Gastrocnemius medialis (tissue), 4 donors: Measurements from ENCODE around the gene MARCO. TPM values are rescaled to one million over a fixed set of nuclear protein-coding genes. Genes with fewer than 3 reads are reported as not detected.

Source experiments
- ATAC-seq, 2 donors: fragments of 150-250 bp; one replicate each; pipeline ENCODE4 v1.9.1; 2016
- DNase-seq, 2 donors: peaks; one replicate each; pipeline ENCODE4 v3.0.0-alpha.2; 2019
- H3K27ac ChIP-seq, 4 donors: fragments of 200-600 bp; sonication (generic); 1 replicate in 1 of 4; 2 replicates in 3 of 4; pipeline ENCODE4 v1.5.1; 2016 to 2018; ENCODE audit warnings: mild to moderate bottlenecking in 2 of 4, moderate library complexity in 1 of 4
- H3K27me3 ChIP-seq, 3 donors: fragments of 200-600 bp; sonication (generic) in 2 of 3; 1 replicate in 1 of 3; 2 replicates in 2 of 3; pipeline versions ENCODE4 v1.5.1 to v1.6.0; 2016 to 2019; ENCODE audit warnings: mild to moderate bottlenecking in 1 of 3, moderate library complexity in 1 of 3
- H3K36me3 ChIP-seq, 2 donors: fragments of 200-600 bp; sonication (generic) in 1 of 2; one replicate each; pipeline ENCODE4 v1.5.1; 2017 to 2018
- H3K4me1 ChIP-seq, 2 donors: fragments of 200-600 bp; sonication (generic) in 1 of 2; one replicate each; pipeline ENCODE4 v1.5.1; 2016 to 2017; ENCODE audit warnings: mild to moderate bottlenecking in 2 of 2
- H3K4me3 ChIP-seq, 4 donors: fragments of 200-600 bp; sonication (generic) in 3 of 4; 1 replicate in 1 of 4; 2 replicates in 3 of 4; pipeline ENCODE4 v1.5.1; 2016 to 2019; ENCODE audit warnings: mild to moderate bottlenecking in 2 of 4
- H3K9me3 ChIP-seq, 3 donors: fragments of 200-600 bp; sonication (generic) in 2 of 3; 1 replicate in 1 of 3; 2 replicates in 2 of 3; pipeline ENCODE4 v1.5.1; 2016 to 2019
- POLR2A ChIP-seq, 2 donors: fragments of 450-650 bp; IDR thresholded peaks; one replicate each; pipeline ENCODE4 v1.6.1; 2017; ENCODE audit warnings: antibody characterized with exemption in 2 of 2, mild to moderate bottlenecking in 2 of 2, moderate library complexity in 2 of 2
- in situ Hi-C, 4 donors: fragments of 200-750 bp; cut with MboI; loops; one replicate each; pipeline versions ENCODE4 v1.15.0 to v1.8.0; 2017; ENCODE audit warnings: low sequenced_read_pairs in 4 of 4
- intact Hi-C: fragments of 100-400 bp; cut with DNase I; formaldehyde crosslinking; loops from one replicate; pipeline ENCODE4 v1.15.1; 2023; ENCODE audit warnings: low total_unique reads
- total RNA-seq, 4 donors: library from RNA; depleted of rRNA; stranded (reverse); fragments of >200 nt; gene quantifications; one replicate each; pipeline versions ENCODE4 v1.1.0 to v1.2.3, GENCODE V29; 2016
- TF ChIP-seq, protein P1 (sequence below), 5 experiments: fragments of 450-650 bp in 3 of 5; fragments of 200-600 bp in 2 of 5; sonication (generic) in 2 of 5; IDR thresholded peaks in 4 of 5; conservative IDR thresholded peaks in 1 of 5; 1 replicate in 4 of 5; 2 replicates in 1 of 5; pipeline ENCODE4 v1.5.1; 2016 to 2019; ENCODE audit warnings: antibody characterized with exemption in 5 of 5, mild to moderate bottlenecking in 3 of 5, moderate library complexity in 3 of 5

MARCO gene
- total RNA-seq, 4 donors from 2014 or later: 0.66 to 5.9 (median 2.6) TPM

DNA sequence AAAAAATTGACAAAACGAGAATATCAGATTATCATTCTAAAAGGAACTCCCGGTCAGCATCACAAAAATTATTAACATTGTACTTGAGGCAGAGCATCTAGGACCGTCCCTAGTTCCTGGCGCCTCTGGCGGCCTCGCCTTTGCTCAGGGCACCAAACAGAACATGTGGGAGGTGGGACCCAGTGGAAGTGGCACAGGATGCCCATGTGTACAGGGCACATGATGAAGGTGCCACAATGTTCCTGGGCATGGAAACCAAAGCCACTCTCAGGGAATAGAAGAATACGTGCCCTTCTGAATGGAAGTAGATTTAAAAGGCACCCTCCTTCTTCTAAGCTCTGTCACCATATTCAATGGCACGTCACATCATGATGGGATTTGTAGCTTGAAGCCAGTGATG is 30.1 kb upstream of the MARCO start:
- no peaks in the 10 kb centered on the region for H3K27me3 ChIP-seq
- H3K4me1 ChIP-seq: no peaks in the 10 kb centered on the region
- H3K27ac ChIP-seq: no peak overlapping the region
- in situ Hi-C loops (no loop called here), intact Hi-C loops (no loop called here)
- H3K36me3 ChIP-seq: no peaks in the 10 kb centered on the region
- DNase-seq (no peak), ATAC-seq (no peak)
- H3K4me3 ChIP-seq: no peak overlapping the region
- H3K9me3 ChIP-seq: no peaks in the 10 kb centered on the region
- TF ChIP-seq, protein P1, sequence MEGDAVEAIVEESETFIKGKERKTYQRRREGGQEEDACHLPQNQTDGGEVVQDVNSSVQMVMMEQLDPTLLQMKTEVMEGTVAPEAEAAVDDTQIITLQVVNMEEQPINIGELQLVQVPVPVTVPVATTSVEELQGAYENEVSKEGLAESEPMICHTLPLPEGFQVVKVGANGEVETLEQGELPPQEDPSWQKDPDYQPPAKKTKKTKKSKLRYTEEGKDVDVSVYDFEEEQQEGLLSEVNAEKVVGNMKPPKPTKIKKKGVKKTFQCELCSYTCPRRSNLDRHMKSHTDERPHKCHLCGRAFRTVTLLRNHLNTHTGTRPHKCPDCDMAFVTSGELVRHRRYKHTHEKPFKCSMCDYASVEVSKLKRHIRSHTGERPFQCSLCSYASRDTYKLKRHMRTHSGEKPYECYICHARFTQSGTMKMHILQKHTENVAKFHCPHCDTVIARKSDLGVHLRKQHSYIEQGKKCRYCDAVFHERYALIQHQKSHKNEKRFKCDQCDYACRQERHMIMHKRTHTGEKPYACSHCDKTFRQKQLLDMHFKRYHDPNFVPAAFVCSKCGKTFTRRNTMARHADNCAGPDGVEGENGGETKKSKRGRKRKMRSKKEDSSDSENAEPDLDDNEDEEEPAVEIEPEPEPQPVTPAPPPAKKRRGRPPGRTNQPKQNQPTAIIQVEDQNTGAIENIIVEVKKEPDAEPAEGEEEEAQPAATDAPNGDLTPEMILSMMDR (IDR thresholded peaks at IDR 0.05 in 4 of 5, conservative IDR thresholded peaks at IDR 0.05 in 1 of 5): no peak
- no peak for TF ChIP-seq POLR2A (IDR thresholded peaks at IDR 0.05)

DNA sequence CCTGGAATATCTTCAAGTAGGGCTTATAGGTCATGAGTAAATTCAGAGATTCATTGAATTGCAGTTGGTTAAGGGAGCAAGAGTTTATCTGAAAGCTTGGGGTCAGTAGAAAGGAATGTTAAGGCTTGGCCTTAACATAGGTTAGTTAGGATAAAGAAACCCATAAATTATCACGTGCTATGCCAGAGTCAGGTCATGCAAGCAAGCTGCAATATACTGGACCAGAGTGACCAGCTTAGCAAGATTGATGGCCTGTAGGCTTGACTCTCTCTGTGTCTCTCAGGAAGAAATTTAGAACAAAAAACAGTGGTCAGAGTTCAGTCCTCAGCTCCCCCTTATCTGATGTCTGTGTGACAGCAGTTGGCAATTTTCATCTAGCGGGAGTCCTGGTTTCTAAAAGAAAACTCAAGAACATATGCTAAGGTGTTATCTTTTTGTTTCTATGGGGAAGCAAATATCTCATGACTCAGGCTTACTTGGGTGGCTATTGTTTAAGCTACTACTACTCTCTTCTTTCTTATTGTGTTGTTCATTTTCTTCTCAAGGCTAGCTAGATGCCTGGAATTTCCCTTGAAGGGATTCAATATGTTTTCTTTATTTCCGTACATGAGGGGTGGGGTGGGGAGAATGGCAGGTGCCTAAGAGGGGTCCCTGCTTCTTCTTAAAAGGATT is 28.7 kb upstream of the MARCO start:
- no peaks in the 10 kb centered on the region for H3K27me3 ChIP-seq
- ATAC-seq (no peak), DNase-seq (no peak)
- H3K4me1 ChIP-seq: no peaks in the 10 kb centered on the region
- peak overlapping the region in 1 of 4 donors; percentile 47 for H3K27ac ChIP-seq
- H3K9me3 ChIP-seq: no peaks in the 10 kb centered on the region
- intact Hi-C loops (no loop called here), in situ Hi-C loops (no loop called here)
- H3K4me3 ChIP-seq: no peak overlapping the region
- no peaks in the 10 kb centered on the region for H3K36me3 ChIP-seq
- TF ChIP-seq, protein P1 (IDR thresholded peaks at IDR 0.05 in 4 of 5, conservative IDR thresholded peaks at IDR 0.05 in 1 of 5): no peak
- no peak for TF ChIP-seq POLR2A (IDR thresholded peaks at IDR 0.05)

DNA sequence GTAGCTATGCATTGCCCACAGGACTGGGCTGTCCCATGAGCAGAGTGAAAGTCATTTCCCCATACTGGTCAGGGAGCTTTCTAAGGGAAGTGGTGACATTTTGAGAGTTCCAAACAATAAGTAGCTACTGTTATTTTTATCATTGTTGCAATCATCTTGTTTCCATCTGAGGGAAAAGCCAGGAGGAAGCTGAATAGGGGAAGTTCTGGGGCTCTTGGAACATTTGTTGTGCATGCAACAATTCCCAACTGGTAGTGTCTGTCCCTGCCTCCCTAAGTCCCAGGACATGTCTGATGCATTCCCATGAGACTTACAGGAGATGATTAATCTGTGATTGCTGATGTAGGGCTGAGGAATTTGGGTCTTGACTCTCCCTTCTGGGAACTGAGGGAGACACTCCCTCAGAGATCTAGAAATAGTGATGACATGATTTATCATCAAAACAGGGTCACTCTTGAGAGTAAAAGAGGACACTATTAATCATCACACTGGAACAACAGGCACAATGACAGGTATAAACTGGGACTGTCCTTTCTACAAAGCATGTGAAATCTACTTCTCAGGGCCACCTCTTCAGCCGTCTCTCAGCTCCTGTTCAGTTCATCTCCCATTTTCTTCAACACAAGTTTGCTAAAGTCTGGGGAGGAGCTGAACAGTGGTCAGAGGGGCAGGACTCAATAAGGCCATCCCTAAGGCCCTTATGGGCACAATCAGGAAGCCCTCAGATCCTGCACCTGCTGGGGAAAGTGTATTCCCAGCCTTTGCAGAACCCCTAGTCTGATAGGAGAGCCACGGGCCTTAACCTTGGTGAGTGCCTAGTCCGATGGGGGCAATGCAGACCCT is 28.0 kb upstream of the MARCO start:
- H3K27me3 ChIP-seq: no peaks in the 10 kb centered on the region
- peak overlapping the region in 1 of 4 donors; percentile 60 for H3K27ac ChIP-seq
- H3K4me1 ChIP-seq: no peaks in the 10 kb centered on the region
- in situ Hi-C loops (no loop called here), intact Hi-C loops (no loop called here)
- H3K4me3 ChIP-seq: no peak overlapping the region
- TF ChIP-seq POLR2A (IDR thresholded peaks at IDR 0.05): no peak
- TF ChIP-seq, protein P1 (IDR thresholded peaks at IDR 0.05 in 4 of 5, conservative IDR thresholded peaks at IDR 0.05 in 1 of 5): no peak
- DNase-seq (no peak), ATAC-seq (peak; percentile 51 to 88)
- no peaks in the 10 kb centered on the region for H3K9me3 ChIP-seq
- H3K36me3 ChIP-seq: no peaks in the 10 kb centered on the region

DNA sequence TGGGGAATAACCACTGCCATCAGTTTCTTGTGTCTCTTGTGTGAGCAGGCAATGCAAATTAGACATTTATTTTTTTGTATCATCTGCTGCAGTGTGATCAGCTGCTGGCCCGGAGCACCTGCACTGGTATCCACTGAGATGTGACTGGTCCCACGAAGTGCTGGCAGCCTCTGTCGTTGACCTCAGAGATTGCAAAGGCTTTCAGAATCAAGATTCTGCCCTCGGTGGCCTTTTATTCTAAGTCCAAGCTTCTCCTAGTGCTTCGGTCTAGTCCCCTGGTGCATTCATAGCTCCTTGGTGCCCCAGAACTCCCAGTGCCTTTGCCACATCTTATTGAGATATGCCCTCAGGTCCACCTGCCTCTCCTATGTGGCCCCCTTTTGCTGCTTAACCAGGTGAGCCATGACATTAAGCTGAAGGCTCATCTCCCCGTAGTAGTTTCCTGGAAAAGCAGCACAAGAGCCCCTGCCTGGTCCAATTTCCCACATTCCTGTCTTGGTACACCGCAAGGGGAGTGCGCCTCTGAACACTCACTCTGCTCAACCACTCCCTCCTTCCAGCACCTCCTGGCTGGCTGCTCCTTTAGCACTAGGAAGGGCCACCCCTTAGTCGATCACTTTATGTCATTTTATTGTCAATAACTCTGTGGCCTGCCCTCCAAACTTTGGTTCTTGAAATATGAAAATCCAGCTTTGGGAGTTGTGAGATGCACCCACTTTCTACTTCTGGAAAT is 27.1 kb upstream of the MARCO start:
- Histone ChIP-seq H3K27ac (no peak overlapping the region), H3K4me1 (no peaks in the 10 kb centered on the region), H3K36me3 (no peaks in the 10 kb centered on the region), H3K27me3 (no peaks in the 10 kb centered on the region), H3K9me3 (no peaks in the 10 kb centered on the region), H3K4me3 (no peak overlapping the region)
- intact Hi-C loops (no loop called here), in situ Hi-C loops (no loop called here)
- DNase-seq (no peak), ATAC-seq (no peak)
- no peak for TF ChIP-seq POLR2A (IDR thresholded peaks at IDR 0.05)
- TF ChIP-seq, protein P1 (IDR thresholded peaks at IDR 0.05 in 4 of 5, conservative IDR thresholded peaks at IDR 0.05 in 1 of 5): no peak
